Left kidney (tissue), 2 donors: ENCODE data around the gene ZKSCAN8. TPM values are rescaled to one million over a fixed set of nuclear protein-coding genes. Genes with fewer than 3 reads are reported as not detected.

Source experiments
- DNase-seq: peaks from one replicate; pipeline ENCODE4 v3.0.0-alpha.2; 2013
- polyA plus RNA-seq: library from polyadenylated mRNA; unstranded; fragments of 120-200 nt; gene quantifications from one replicate; pipeline ENCODE4 v1.2.1, GENCODE V29; 2013; ENCODE audit not compliant: insufficient read length

The ZKSCAN8 gene
- polyA plus RNA-seq, 1 donor, result 53.5 TPM

DNA sequence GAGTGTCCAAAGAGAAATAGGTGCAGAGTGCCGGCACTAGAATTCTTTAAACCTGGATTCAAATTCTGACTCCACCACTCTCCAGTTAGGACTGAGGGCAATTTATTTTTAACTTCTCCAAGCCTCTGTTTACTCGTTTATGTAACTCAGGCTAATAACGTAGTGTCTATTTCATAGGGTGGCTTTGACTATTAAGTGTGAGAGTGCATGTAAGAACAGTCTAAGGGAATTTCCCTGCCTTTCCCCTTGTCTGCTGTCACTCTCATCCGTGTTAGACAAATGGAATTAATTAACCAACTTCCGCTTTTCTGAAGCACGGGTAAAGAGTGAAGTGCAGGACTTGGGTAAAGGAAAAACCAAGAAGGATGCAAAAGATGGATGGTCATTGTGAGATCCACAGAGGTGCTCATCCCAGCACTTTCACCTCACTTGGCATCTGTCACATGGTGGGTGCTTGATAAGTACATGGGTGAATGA lies 4.1 kb upstream of the ZKSCAN8 start:
- no peak for DNase-seq

DNA sequence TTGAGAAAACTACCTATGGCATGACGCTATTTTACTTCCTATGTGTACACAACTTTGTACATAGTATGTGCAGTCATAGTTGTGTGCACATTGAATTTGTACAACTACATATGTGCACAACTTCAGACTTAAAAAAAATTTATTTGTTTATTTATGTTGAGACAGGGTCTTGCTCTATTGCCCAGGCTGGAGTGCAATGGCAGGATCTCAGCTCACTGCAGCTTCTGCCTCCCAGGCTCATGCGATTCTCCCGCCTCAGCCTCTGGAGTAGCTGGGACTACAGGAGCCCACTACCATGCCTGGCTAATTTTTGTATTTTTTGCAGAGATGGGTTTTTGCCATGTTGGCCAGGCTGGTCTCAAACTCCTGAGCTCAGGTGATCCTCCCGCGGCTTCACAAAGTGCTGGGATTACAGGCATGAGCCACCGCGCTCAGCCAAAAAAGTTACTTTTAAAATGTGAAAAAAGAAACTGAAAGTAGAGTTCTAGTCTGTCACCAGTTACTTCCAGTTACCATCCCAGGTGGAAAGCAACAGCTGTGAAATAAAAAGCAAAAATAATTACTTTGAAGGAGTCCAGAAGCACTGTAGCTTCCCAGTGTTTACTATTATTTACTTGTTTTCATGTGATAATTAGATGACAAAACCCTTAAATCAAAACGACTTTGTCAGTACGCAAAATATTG lies 1.7 kb upstream of the ZKSCAN8 start:
- no peak for DNase-seq

DNA sequence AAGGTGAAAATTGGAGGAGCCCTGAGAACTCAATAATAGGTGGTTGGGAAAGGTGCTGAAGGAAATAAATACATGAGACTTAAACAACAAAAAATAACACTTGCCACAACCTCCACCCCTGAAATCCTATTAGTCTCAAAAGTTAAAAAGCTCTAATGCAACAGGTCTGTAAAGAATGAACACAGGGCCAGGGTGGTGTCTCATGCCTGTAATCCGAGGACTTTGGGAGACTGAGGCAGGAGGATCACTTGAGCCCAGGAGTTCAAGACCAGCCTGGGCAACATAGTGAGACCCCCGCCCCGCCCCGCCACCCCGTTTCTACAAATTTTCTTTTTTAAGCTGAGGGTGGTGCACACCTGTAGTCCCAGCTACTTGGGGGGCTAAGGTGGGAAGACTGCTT lies 1.1 kb upstream of the ZKSCAN8 start:
- no peak for DNase-seq

GRCh38 chr6:28142446-28142845 lies 763 bp downstream of the ZKSCAN8 start:
- DNase-seq, result no peak

- no peak for DNase-seq
Measured at GRCh38 chr6:28145231-28145630, 3.5 kb downstream of the ZKSCAN8 start.

DNA sequence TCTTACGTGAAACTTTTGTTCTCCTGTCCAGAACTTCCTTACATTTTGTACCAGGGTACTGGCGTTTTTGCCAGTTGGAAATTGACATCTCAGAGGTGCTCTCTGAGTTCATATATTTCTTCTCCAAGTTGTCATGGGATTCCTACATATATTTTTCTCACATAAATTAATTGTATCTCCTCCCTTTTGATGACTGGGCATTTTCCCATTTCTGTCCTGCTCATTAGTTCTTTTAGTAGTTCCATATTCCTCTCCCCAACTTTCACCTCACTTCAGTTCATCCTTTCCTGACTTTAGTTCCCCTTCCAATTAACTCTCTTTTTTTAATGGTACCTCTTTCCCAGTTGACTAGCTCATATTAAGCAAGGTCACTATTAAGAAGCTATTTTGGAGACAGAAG lies 10.8 kb downstream of the ZKSCAN8 start:
- no peak for DNase-seq

DNA sequence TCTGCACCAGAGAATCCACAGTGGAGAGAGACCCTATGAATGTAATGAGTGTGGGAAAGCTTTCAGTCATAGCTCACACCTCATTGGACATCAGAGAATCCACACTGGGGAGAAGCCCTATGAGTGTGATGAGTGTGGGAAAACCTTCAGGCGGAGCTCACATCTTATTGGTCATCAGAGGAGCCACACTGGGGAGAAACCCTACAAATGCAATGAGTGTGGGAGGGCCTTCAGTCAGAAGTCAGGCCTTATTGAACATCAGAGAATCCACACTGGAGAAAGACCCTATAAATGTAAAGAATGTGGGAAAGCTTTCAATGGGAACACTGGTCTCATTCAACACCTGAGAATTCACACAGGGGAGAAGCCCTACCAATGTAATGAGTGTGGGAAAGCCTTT lies 11.9 kb downstream of the ZKSCAN8 start:
- no peak for DNase-seq

GRCh38 chr6:28154357-28154756 lies 12.7 kb downstream of the ZKSCAN8 start:
- no peak for DNase-seq

DNA sequence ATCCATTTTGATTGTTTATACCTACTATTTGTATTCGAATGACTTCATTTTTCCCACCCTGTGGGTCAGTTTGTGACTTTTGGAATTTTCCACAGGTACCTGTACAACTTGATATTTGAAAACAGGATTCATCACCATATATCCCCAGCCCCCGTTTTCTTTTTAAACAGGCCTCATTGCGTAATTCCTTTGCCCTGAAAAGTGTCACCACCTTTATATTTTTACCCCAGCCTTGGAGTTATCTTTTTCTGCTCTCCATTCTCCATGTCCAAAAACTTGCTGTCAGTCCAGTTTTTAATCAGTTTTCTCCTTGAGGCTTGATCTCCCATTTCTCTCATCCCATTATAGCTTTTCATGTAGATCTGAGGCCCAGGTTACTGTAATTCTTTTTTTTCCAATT lies 16.6 kb downstream of the ZKSCAN8 start:
- no peak for DNase-seq

- DNase-seq, result no peak
Measured at GRCh38 chr6:28159029-28159607, 17.4 kb downstream of the ZKSCAN8 start.

DNA sequence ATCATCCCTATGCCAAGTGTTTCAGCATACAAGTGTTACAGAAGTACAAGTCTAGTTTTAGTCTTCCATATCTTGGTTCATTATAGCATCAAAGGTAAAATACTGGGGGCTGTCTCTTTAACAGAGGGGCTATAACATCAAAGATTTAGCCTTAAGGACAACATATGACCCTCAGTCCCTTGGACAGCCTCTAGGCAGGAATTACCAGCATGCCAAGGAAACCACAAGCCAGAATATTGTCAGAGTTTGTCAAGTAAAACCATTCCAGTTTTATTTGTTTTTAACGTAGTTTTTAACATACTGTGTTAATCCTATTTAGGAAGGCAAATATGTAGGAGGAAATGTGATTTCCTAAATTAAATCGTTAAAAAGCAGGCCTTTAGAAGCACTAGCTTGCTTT lies 18.6 kb downstream of the ZKSCAN8 start:
- DNase-seq, result no peak

- peak; percentile 70 for DNase-seq
Measured at GRCh38 chr6:28161410-28162079, 19.9 kb downstream of the ZKSCAN8 start.

DNA sequence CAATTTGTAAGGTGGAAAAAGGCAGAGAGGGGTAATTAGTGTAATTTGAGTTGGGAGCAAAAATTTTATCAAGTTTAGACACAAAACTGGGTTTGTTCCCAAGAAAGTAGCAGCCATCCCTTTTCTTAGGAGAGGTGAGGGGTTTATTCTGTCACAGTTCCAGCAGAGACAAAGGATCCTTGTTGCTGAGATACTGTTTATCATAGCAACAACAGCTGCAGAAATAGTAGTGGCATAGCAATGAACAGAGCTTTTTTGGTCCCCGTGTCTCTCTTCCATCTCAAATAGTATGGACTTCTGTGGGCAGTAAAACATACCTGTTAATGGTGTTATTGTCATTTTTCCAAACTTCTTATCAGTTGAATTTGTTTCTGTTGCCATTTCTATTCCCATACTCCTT lies 23.9 kb downstream of the ZKSCAN8 start:
- no peak for DNase-seq

DNA sequence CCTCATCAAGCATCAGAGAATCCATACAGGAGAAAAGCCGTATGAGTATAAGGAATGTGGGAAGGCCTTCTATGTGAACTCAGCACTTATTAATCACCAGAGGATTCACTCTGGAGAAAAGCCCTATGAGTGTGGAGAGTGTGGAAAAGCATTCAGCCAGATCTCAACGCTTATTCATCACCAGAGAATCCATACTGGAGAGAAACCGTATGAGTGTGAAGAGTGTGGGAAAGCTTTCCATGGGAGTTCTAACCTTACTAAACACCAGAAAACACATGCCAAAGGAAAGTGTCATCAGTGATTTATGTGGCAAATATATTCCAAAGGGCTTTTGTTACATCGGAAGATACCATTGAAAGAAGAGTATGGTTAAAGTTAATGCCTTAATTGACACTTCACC lies 25.4 kb downstream of the ZKSCAN8 start:
- no peak for DNase-seq

GRCh38 chr6:28167926-28168325 lies 26.2 kb downstream of the ZKSCAN8 start:
- no peak for DNase-seq

DNA sequence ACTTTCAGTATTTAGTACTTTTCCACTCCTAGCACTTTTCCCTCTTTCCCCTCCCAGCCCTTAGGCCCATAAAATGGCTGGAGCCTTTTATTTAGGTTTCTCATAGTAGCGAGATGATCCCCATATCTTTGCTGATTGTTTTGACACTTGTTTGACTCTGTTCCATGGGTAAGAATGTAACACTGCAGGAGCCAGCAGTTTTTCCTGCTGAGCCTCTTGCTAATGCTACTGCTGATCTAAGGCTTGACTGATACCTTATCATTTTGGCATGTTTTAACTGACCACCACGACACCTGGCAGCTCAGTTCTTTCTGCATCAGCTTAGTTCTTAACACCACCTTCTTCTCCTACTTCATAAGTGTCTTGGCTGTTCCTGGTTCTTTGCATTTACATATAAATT lies 29.6 kb downstream of the ZKSCAN8 start:
- DNase-seq, result no peak

- no peak for DNase-seq
Measured at GRCh38 chr6:28172006-28172405, 30.3 kb downstream of the ZKSCAN8 start.

- DNase-seq, result no peak
Measured at GRCh38 chr6:28176373-28176772, 34.7 kb downstream of the ZKSCAN8 start.

DNA sequence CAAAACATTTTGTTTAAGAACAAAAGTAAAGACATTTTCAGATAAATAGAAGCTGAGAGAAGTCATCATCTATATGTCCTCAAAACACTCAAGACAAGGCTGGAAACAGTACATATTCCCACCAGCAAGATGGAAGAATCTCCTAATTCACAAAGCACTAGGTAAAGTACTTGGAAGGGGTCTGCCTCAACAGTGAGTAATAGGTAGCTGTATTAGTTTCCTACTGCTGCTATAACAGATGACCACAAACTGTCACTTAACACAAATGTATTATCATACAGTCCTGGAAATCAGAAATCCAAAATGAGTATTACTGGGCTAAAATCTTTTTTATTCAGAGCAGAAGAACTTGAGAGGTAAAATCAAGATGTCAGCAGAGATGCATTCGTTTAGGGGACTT lies 40.6 kb downstream of the ZKSCAN8 start:
- DNase-seq, result no peak

- no peak for DNase-seq
Measured at GRCh38 chr6:28188111-28188979, 46.7 kb downstream of the ZKSCAN8 start.

GRCh38 chr6:28200020-28200419 lies 58.3 kb downstream of the ZKSCAN8 start:
- no peak for DNase-seq

DNA sequence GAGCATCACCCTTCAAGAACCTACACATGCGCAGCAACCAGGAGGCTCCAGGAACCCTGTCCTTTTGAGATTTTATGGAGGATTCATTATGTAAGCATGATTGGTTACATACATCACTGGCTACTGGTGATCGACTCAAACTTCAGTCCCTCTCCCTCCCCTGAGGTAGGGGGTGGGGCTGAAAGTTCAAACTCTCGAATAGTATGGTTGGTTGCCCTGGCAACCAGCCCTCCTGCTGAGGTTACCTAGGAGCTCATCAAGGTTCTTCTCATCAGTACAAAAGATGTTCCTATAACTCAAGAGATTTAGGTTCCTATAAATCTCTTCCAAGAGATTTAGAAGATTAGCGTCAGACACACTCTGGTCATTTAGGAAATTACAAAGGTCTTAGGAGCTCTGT lies 61.5 kb downstream of the ZKSCAN8 start:
- DNase-seq, result no peak

DNA sequence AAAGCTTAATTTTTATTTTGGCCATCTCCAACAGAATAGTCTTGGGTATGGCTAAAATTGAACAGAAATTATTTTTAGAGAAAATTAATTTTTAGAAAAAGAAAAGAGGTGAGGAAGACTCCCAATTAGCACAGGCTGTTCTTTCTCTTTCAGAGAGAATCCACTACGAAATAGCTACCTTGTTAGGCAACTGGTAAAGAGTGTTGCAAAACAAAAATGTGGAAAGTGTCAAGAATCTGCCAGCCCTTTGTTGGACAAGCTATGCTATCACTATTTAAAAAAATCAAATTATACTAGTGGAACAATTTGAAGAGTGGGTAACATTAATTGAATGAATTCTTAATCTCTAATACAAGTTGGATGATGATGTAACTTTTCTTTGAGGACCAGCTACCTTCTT lies 64.2 kb downstream of the ZKSCAN8 start:
- no peak for DNase-seq
